ENCODE results near the gene FAM107B. TPM values are rescaled to one million over a fixed set of nuclear protein-coding genes. Genes with fewer than 3 reads are reported as not detected.
A peak's percentile ranks its signal among the peaks of the same experiment; 100 is the strongest.
"Not testable (repeated sequence)": the region's sequence is repeated elsewhere in the genome, so short reads cannot be mapped to it uniquely, and the experiment has no call there.

Gene FAM107B
- 18.2 and 24.3 TPM in 2 replicates for total RNA-seq (2014; rRNA removed; shearing (Covaris generic))

- DNase-seq (ENCODE audit: low spot score) = no peak
These were observed at the start of gene FAM107B for GRCh38 chr10:14774797-14775196. Gene FAM107B (minus strand): TSS chr10:14774897. CDS start chr10:14774663, 234 bp downstream.

- no peak for DNase-seq (ENCODE audit: low spot score)
These were observed 49.3 kb upstream of the FAM107B start for GRCh38 chr10:14823966-14824365.

DNA sequence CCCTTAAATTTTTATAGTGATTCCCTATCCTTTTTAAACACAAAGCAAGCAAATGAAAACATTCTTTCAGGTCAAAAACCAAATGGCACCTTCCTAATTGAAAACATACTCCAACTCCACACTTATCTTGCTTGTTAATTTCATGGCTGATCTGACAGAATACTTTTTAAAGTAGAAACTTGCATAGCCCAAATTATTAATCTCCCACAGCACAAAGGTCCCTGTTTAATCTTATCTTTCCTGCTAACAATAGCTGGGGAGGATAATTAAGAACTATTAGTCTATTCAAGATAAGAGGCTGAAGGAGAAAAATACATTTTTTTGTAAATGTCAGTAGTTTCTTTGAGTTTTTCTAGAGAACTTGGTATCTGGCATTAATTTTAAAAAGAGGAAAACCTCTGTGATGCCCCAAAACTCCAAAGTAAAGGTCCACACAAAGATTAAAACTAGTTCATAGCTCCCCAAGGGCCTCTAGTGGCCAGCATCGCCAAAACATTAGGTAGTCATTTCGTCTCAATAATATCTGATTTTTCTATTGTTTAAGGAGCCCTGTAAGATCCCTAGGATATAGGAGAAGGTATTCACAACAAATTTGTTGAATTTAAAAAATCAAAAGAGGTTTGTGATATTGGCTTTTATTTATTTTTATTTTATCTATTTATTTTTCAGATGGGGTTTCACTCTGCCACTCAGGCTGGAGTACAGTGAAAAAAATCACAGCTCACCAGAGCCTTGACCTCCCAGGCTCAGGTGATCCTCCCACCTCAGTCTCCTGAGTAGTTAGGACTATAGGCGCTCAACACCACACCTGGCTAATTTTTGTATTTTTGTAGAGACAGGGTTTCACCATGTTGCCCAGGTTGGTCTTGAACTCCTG, 48.4 kb upstream of the FAM107B start:
- DNase-seq (ENCODE audit: low spot score) = peak; percentile 62

- DNase-seq (ENCODE audit: low spot score) = no peak
These were observed 47.1 kb upstream of the FAM107B start for GRCh38 chr10:14821635-14822375.

GRCh38 chr10:14820775-14821154, 46.1 kb upstream of the FAM107B start:
- DNase-seq (ENCODE audit: low spot score) = peak; percentile 91

DNA sequence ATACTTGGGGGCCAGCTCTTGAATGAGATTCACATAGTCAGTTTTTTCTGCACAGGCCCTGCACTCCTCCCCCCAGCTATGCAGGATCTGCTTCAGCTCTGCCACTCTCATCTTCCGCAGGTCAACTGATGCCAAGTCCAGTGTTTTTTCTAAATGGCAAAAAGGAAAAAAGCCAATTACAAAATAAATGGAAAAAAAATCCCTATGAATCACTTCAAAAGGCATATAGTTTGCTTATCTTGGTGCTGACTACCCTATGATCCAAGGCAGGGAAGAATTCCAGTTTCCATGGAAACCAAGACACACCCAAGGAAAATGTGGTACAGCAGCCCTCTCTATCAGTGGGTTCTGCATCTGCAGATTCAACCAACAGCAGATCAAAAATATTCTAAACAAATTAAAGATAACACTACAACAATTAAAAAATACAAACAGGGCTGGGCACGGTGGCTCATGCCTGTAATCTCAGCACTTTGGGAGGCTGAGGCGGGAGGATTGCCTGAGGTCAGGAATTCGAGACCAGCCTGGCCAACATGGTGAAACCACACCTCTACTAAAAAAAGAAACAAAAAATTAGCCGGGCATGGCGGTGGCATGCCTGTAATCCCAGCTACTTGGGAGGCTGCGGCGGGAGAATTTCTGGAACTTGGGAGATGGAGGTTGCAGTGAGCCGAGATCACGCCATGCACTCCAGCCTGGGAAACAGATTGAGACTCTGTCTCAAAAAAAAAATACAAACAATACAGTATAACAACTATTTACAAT, 45.5 kb upstream of the FAM107B start:
- DNase-seq (ENCODE audit: low spot score) = peak; percentile 96

DNA sequence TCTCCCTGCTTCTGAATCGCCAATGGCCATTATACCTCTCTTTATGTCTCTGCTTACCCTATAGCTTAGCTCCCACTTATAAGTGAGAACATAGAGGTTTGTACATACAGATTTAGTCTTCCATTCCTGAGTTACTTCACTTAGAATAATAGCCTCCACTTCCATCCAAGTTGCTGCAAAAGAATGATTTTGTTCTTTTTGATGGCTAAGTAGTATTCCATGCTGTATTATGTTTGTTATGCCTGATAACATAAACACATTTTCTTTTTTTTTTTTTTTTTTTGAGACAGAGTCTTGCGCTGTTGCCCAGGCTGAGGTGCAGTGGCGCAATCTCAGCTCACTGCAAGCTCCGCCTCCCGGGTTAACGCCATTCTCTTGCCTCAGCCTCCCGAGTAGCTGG, 42.0 kb upstream of the FAM107B start:
- DNase-seq (ENCODE audit: low spot score) = not testable (repeated sequence)

DNA sequence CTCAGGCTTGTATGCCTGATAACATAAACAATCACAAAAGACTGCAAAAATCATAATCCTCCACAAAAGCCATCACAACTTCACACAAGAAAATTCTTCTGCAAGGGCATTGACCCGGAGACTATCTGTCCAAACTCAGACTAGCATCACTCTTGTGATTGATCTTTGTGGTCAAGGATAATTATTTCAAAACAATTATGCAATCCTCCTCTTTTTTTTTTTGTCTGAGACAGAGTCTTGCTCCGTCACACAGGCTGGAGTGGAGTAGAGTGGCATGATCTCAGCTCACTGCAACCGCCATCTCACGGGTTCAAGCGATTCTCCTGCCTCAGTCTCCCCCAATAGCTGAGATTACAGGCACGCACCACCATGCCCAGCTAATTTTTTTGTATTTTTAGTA, 41.0 kb upstream of the FAM107B start:
- DNase-seq (ENCODE audit: low spot score) = no peak

DNA sequence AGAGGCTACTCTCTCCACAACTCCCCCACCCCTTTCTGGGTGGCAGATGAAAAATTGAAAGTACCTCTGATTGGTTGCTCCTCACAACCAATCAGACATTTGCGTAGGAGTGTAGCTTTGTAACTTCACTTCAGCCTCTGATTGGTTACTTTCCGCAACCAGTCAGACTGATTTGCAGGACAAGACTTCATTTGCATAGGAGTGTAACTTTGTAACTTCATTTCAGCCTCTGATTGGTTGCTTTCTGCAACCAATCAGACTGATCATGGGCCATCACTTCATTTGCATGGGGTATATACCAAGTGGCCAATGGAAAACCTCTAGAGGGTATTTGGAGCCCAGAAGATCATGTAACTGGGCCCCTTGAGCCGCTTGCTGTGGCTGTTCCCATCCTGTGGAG, 37.6 kb upstream of the FAM107B start:
- peak; percentile 99 for DNase-seq (ENCODE audit: low spot score)

DNA sequence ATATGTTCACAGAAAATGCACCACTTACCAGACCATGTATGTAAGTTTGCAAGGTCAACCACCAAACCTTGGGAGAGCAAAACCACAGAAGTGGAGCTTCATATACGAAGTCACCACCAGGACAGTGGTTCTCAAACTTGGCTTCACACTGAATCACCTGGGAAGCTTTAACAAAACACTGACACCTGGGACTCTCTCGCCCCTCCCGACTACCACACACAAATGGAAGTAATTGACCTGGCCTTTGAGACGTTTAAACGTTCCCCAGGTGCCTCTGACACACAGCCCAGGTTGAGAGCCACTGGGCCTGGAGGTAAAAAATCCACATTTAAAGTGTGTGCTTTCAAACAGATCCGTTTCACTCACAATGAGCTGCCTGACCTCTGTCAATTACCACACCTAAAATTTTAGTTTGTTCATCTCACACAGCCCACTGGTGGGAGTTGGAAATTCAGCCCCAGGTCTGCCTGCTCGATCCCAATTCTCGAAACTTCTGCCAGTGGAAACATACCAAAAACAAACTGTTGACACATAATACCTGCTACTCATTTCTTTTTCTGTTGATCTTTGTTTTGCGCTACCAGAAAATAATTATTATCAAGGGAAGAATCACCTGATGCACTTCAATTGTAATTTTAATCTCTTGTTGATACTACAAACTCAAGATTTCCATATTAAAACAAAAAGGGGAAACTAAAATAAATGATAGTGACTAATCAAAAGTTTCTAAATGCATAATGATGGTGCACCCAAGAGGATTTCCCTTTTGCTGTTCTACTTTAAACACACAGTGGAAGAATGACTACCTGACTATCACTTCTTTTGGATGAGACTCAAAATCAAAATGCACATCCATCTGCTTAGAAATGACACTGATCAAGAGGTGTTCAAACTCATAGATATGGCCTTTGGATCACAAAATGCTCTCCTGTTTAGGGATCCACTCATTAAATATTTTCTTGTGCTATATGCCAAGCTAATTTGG, 36.6 kb upstream of the FAM107B start:
- DNase-seq (ENCODE audit: low spot score) = no peak

- no peak for DNase-seq (ENCODE audit: low spot score)
These were observed 31.6 kb upstream of the FAM107B start for GRCh38 chr10:14806318-14806717.

GRCh38 chr10:14803827-14804226, 29.1 kb upstream of the FAM107B start:
- DNase-seq (ENCODE audit: low spot score) = no peak

- no peak for DNase-seq (ENCODE audit: low spot score)
These were observed 27.0 kb upstream of the FAM107B start for GRCh38 chr10:14801723-14802122.

GRCh38 chr10:14800397-14800796, 25.7 kb upstream of the FAM107B start:
- DNase-seq (ENCODE audit: low spot score) = no peak

- DNase-seq (ENCODE audit: low spot score) = no peak
These were observed 23.9 kb upstream of the FAM107B start for GRCh38 chr10:14798636-14799035.

- DNase-seq (ENCODE audit: low spot score) = no peak
These were observed 13.2 kb upstream of the FAM107B start for GRCh38 chr10:14787938-14788337.

- DNase-seq (ENCODE audit: low spot score) = no peak
These were observed 9.9 kb upstream of the FAM107B start for GRCh38 chr10:14784459-14785055.

GRCh38 chr10:14782691-14783363, 8.1 kb upstream of the FAM107B start:
- peak; percentile 93 for DNase-seq (ENCODE audit: low spot score)

GRCh38 chr10:14781763-14782162, 7.1 kb upstream of the FAM107B start:
- no peak for DNase-seq (ENCODE audit: low spot score)

Data from A172 (cell line).